Measurements from ENCODE around the gene NUP214.
"Not testable (repeated sequence)": the region's sequence is repeated elsewhere in the genome, so short reads cannot be mapped to it uniquely, and the experiment has no call there.

The NUP214 gene

GRCh38 chr9:131270171-131271015 lies 145.0 kb downstream of the NUP214 start:
- H3K4me3 Mint-ChIP-seq, result peak overlapping the region in 2 of 3 experiments; percentile 0 to 56
- peaks cover 24% of the 10 kb centered on the region for H3K27me3 Mint-ChIP-seq (ENCODE audit: low read depth)
- peaks cover 25% of the 10 kb centered on the region for H3K4me1 Mint-ChIP-seq
- no peaks in the 10 kb centered on the region for H3K36me3 Mint-ChIP-seq (ENCODE audit: low read depth)
- no peaks in the 10 kb centered on the region for H3K9me3 Mint-ChIP-seq
- TF ChIP-seq CTCF (IDR thresholded peaks at IDR 0.05; ENCODE audit: unreplicated experiment in 3 of 3), result no peak
- no peak overlapping the region for H3K27ac Mint-ChIP-seq

- peaks cover 29% of the 10 kb centered on the region for H3K27me3 Mint-ChIP-seq (ENCODE audit: low read depth)
- H3K4me3 Mint-ChIP-seq, result peak overlapping the region in 2 of 3 experiments; percentile 8 to 48
- H3K4me1 Mint-ChIP-seq, result peaks cover 25% of the 10 kb centered on the region
- not testable (repeated sequence) for H3K27ac Mint-ChIP-seq; H3K9me3 Mint-ChIP-seq; H3K36me3 Mint-ChIP-seq (ENCODE audit: low read depth)
Measured at GRCh38 chr9:131271016-131271273, 145.6 kb downstream of the NUP214 start.

GRCh38 chr9:131271506-131271931 lies 146.1 kb downstream of the NUP214 start:
- no peak for TF ChIP-seq CTCF (IDR thresholded peaks at IDR 0.05; ENCODE audit: unreplicated experiment in 3 of 3)
- H3K27me3 Mint-ChIP-seq (ENCODE audit: low read depth), result peaks cover 34% of the 10 kb centered on the region
- H3K36me3 Mint-ChIP-seq (ENCODE audit: low read depth), result no peaks in the 10 kb centered on the region
- H3K4me3 Mint-ChIP-seq, result peak overlapping the region in 2 of 3 experiments; percentile 66 to 74
- peaks cover 20% of the 10 kb centered on the region for H3K4me1 Mint-ChIP-seq
- H3K9me3 Mint-ChIP-seq, result no peaks in the 10 kb centered on the region
- no peak overlapping the region for H3K27ac Mint-ChIP-seq

GRCh38 chr9:131272212-131272611 lies 146.8 kb downstream of the NUP214 start:
- no peaks in the 10 kb centered on the region for H3K9me3 Mint-ChIP-seq
- TF ChIP-seq CTCF (IDR thresholded peaks at IDR 0.05; ENCODE audit: unreplicated experiment in 3 of 3), result no peak
- H3K4me1 Mint-ChIP-seq, result peaks cover 20% of the 10 kb centered on the region
- H3K27me3 Mint-ChIP-seq (ENCODE audit: low read depth), result peaks cover 34% of the 10 kb centered on the region
- peak overlapping the region in 2 of 3 experiments; percentile 50 to 74 for H3K4me3 Mint-ChIP-seq
- no peaks in the 10 kb centered on the region for H3K36me3 Mint-ChIP-seq (ENCODE audit: low read depth)
- H3K27ac Mint-ChIP-seq, result no peak overlapping the region

- peaks cover 20% of the 10 kb centered on the region for H3K4me1 Mint-ChIP-seq
- no peaks in the 10 kb centered on the region for H3K36me3 Mint-ChIP-seq (ENCODE audit: low read depth)
- no peak for TF ChIP-seq CTCF (IDR thresholded peaks at IDR 0.05; ENCODE audit: unreplicated experiment in 3 of 3)
Measured at GRCh38 chr9:131273146-131273855, 147.9 kb downstream of the NUP214 start.

GRCh38 chr9:131273856-131274673 lies 148.7 kb downstream of the NUP214 start:
- Mint-ChIP-seq H3K27ac (peak overlapping the region in 1 of 3 experiments; percentile 33), H3K4me3 (peak overlapping the region; percentile 72 to 87 (median 84)), H3K27me3 (ENCODE audit: low read depth) (peaks cover 35% of the 10 kb centered on the region), H3K4me1 (peaks cover 18% of the 10 kb centered on the region), H3K36me3 (ENCODE audit: low read depth) (no peaks in the 10 kb centered on the region), H3K9me3 (no peaks in the 10 kb centered on the region)
- TF ChIP-seq CTCF (IDR thresholded peaks at IDR 0.05; ENCODE audit: unreplicated experiment in 3 of 3), result no peak

More at GRCh38 chr9:131273146-131273855, 147.9 kb downstream of the NUP214 start:
- Mint-ChIP-seq H3K9me3 (no peaks in the 10 kb centered on the region), H3K4me3 (peak overlapping the region; percentile 56 to 87 (median 84)), H3K27me3 (ENCODE audit: low read depth) (peaks cover 34% of the 10 kb centered on the region), H3K27ac (peak overlapping the region in 1 of 3 experiments; percentile 33)

Measured in nephron (organoid).